HG03095 (cell line): ENCODE data around the gene INSRR.

Experiments
- ATAC-seq: cut with Tn5 transposase; IDR thresholded peaks from one replicate; pipeline ENCODE4 v1.9.1; 2021; ENCODE audit warnings: moderate library complexity; ENCODE audit not compliant: unreplicated experiment

The INSRR gene

GRCh38 chr1:156894711-156895454 lies 36.0 kb upstream of the INSRR start:
- ATAC-seq = no peak

GRCh38 chr1:156894001-156894400 lies 35.1 kb upstream of the INSRR start:
- ATAC-seq = no peak

GRCh38 chr1:156893048-156893953 lies 34.4 kb upstream of the INSRR start, which contains the start of gene PEAR1:
Gene PEAR1, plus strand, starts transcription at chr1:156893718. Its CDS starts 10,209 bp downstream, at chr1:156903927.
- ATAC-seq = no peak

GRCh38 chr1:156892190-156893047 lies 33.5 kb upstream of the INSRR start:
- no peak for ATAC-seq

- ATAC-seq = no peak
These were observed 31.1 kb upstream of the INSRR start for GRCh38 chr1:156889802-156890580.

- no peak for ATAC-seq
These were observed 28.8 kb upstream of the INSRR start for GRCh38 chr1:156887734-156888133.

- ATAC-seq = no peak
These were observed 28.4 kb upstream of the INSRR start for GRCh38 chr1:156887317-156887716.

- ATAC-seq = no peak
These were observed 27.8 kb upstream of the INSRR start for GRCh38 chr1:156886583-156887281.

- no peak for ATAC-seq
These were observed 27.0 kb upstream of the INSRR start for GRCh38 chr1:156885880-156886355.

- no peak for ATAC-seq
These were observed 26.4 kb upstream of the INSRR start for GRCh38 chr1:156885314-156885713.

GRCh38 chr1:156884560-156885184 lies 25.8 kb upstream of the INSRR start:
- ATAC-seq = no peak

- no peak for ATAC-seq
These were observed 25.0 kb upstream of the INSRR start for GRCh38 chr1:156883919-156884318.

GRCh38 chr1:156882543-156882942 lies 23.6 kb upstream of the INSRR start:
- ATAC-seq = no peak

- no peak for ATAC-seq
These were observed 22.7 kb upstream of the INSRR start for GRCh38 chr1:156881663-156882062.

GRCh38 chr1:156881101-156881500 lies 22.2 kb upstream of the INSRR start:
- ATAC-seq = no peak

GRCh38 chr1:156880473-156880872 lies 21.6 kb upstream of the INSRR start:
- ATAC-seq = no peak

- ATAC-seq = no peak
These were observed 21.0 kb upstream of the INSRR start for GRCh38 chr1:156879876-156880275.

GRCh38 chr1:156877433-156878170 lies 18.7 kb upstream of the INSRR start:
- ATAC-seq = no peak
